CD4-positive, alpha-beta T cell (primary cell): ENCODE measurements around the gene UNC79. TPM values are rescaled to one million over a fixed set of nuclear protein-coding genes. Genes with fewer than 3 reads are reported as not detected.

Source experiments
- ATAC-seq: fragments of 200-7000 bp; cut with Tn5 transposase; one replicate; pipeline ENCODE4 v1.10.0; 2022; ENCODE audit warnings: mild to moderate bottlenecking; ENCODE audit not compliant: poor library complexity
- CTCF ChIA-PET: fragments of 350-600 bp; sonication (Branson Sonifier 250); formaldehyde crosslinking; loops from one replicate; lab custom pipeline; 2021; ENCODE audit warnings: antibody characterized with exemption, inconsistent platforms; lab: Charles Lee
- POLR2A ChIA-PET: fragments of 350-600 bp; sonication (Branson Sonifier 250); formaldehyde crosslinking; loops from one replicate; lab custom pipeline; 2021; ENCODE audit warnings: antibody characterized with exemption, inconsistent platforms; lab: Charles Lee
- DNase-seq, 14 experiments: peaks; one replicate each; pipeline ENCODE4 v3.0.0-alpha.2; 2013 to 2020; ENCODE audit warnings: mixed read lengths in 2 of 14
- H3K27ac ChIP-seq, 2 donors: one replicate each; pipeline versions ENCODE4 v1.5.1 to v1.7.0; 2013; ENCODE audit warnings: low read length in 2 of 2, low read depth in 1 of 2, mild to moderate bottlenecking in 1 of 2
- H3K27me3 ChIP-seq, 2 experiments: 1 replicate in 1 of 2; 2 replicates in 1 of 2; pipeline versions ENCODE4 v1.6.1 to v1.7.0; 2013; ENCODE audit warnings: low read length in 2 of 2, control low read depth in 1 of 2, mild to moderate bottlenecking in 1 of 2, moderate library complexity in 1 of 2; ENCODE audit not compliant: insufficient read depth in 2 of 2, control insufficient read depth in 1 of 2
- H3K36me3 ChIP-seq: one replicate; pipeline ENCODE4 v1.6.1; 2013; ENCODE audit warnings: low read length, control low read depth; ENCODE audit not compliant: insufficient read depth
- H3K4me1 ChIP-seq: one replicate; pipeline ENCODE4 v1.6.1; 2013; ENCODE audit warnings: low read length, control low read depth; ENCODE audit not compliant: insufficient read depth
- H3K4me3 ChIP-seq: one replicate; pipeline ENCODE4 v1.5.1; 2013; ENCODE audit warnings: mild to moderate bottlenecking, low read length, moderate library complexity
- H3K9me3 ChIP-seq, 2 experiments: 1 replicate in 1 of 2; 2 replicates in 1 of 2; pipeline versions ENCODE4 v1.6.1 to v1.7.0; 2013; ENCODE audit warnings: low read length in 2 of 2, mild to moderate bottlenecking in 2 of 2, control low read depth in 1 of 2, moderate library complexity in 1 of 2; ENCODE audit not compliant: control insufficient read depth in 1 of 2, insufficient read depth in 1 of 2
- H3K27ac Mint-ChIP-seq: one replicate; pipeline ENCODE4 v1.8.0; 2020; ENCODE audit warnings: mixed read lengths
- H3K27me3 Mint-ChIP-seq: one replicate; pipeline ENCODE4 v1.8.0; 2021; ENCODE audit warnings: mixed read lengths
- H3K36me3 Mint-ChIP-seq: one replicate; pipeline ENCODE4 v1.8.0; 2021; ENCODE audit warnings: low read depth, mixed read lengths
- H3K4me1 Mint-ChIP-seq: one replicate; pipeline ENCODE4 v1.8.0; 2021; ENCODE audit warnings: low read depth, mixed read lengths
- H3K4me3 Mint-ChIP-seq: one replicate; pipeline ENCODE4 v1.8.0; 2020; ENCODE audit warnings: mild to moderate bottlenecking, mixed read lengths
- H3K9me3 Mint-ChIP-seq: one replicate; pipeline ENCODE4 v1.8.0; 2020; ENCODE audit warnings: mixed read lengths
- CTCF ChIP-seq: fragments of 200-600 bp; IDR thresholded peaks from one replicate; pipeline ENCODE4 v1.8.0; 2022; ENCODE audit warnings: antibody characterized with exemption, mild to moderate bottlenecking
- intact Hi-C, 2 experiments: fragments of 100-400 bp; cut with DNase I in 1 of 2; cut with micrococcal nuclease in 1 of 2; formaldehyde crosslinking; loops; one replicate each; pipeline versions ENCODE4 v1.15.1 to v1.9.0; 2023 to 2025; cut with DNase I, micrococcal nuclease
- total RNA-seq, 174 experiments: library from RNA in 2 of 174; stranded (reverse) in 2 of 174; gene quantifications; one replicate each; pipeline ENCODE4 v1.2.3 and lab custom pipeline; 2021 to 2026

The UNC79 gene
- total RNA-seq, 2 experiments from 2014 or later = not detected

GRCh38 chr14:93723001-93723400, 292.3 kb downstream of the UNC79 start:
- intact Hi-C loops = no loop called here
- Histone ChIP-seq H3K4me3 (no peak overlapping the region), H3K4me1 (no peaks in the 10 kb centered on the region), H3K27me3 (no peaks in the 10 kb centered on the region), H3K36me3 (no peaks in the 10 kb centered on the region), H3K27ac (no peak overlapping the region), H3K9me3 (peaks cover 0 to 10% of the 10 kb centered on the region in 2 experiments)
- CTCF ChIA-PET = no interaction called here
- peaks cover 4% of the 10 kb centered on the region for H3K9me3 Mint-ChIP-seq
- no peak overlapping the region for H3K4me3 Mint-ChIP-seq
- no peak overlapping the region for H3K27ac Mint-ChIP-seq
- no peaks in the 10 kb centered on the region for H3K36me3 Mint-ChIP-seq
- ATAC-seq = no peak
- TF ChIP-seq CTCF = no peak
- peak in 1 of 14 experiments; percentile 11 for DNase-seq
- POLR2A ChIA-PET = no interaction called here
- no peaks in the 10 kb centered on the region for H3K27me3 Mint-ChIP-seq
- H3K4me1 Mint-ChIP-seq = no peaks in the 10 kb centered on the region

GRCh38 chr14:93725002-93725582, 294.4 kb downstream of the UNC79 start:
- ATAC-seq (no peak), DNase-seq (no peak)
- Histone ChIP-seq H3K36me3 (no peaks in the 10 kb centered on the region), H3K27ac (no peak overlapping the region), H3K27me3 (no peaks in the 10 kb centered on the region), H3K9me3 (peaks cover 0 to 10% of the 10 kb centered on the region in 2 experiments), H3K4me3 (no peak overlapping the region), H3K4me1 (no peaks in the 10 kb centered on the region)
- ChIA-PET POLR2A (no interaction called here), CTCF (no interaction called here)
- Mint-ChIP-seq H3K4me3 (no peak overlapping the region), H3K27ac (no peak overlapping the region), H3K36me3 (no peaks in the 10 kb centered on the region), H3K4me1 (no peaks in the 10 kb centered on the region), H3K27me3 (no peaks in the 10 kb centered on the region), H3K9me3 (peaks cover 4% of the 10 kb centered on the region)
- TF ChIP-seq CTCF = no peak
- intact Hi-C loops = no loop called here

- Histone ChIP-seq H3K4me1 (no peaks in the 10 kb centered on the region), H3K27ac (no peak overlapping the region), H3K4me3 (no peak overlapping the region), H3K27me3 (no peaks in the 10 kb centered on the region), H3K36me3 (no peaks in the 10 kb centered on the region), H3K9me3 (peaks cover 0 to 3% of the 10 kb centered on the region in 2 experiments)
- no peaks in the 10 kb centered on the region for H3K4me1 Mint-ChIP-seq
- intact Hi-C loops = no loop called here
- POLR2A ChIA-PET = no interaction called here
- ATAC-seq (no peak), DNase-seq (no peak)
- H3K36me3 Mint-ChIP-seq = no peaks in the 10 kb centered on the region
- no peaks in the 10 kb centered on the region for H3K27me3 Mint-ChIP-seq
- H3K9me3 Mint-ChIP-seq = peaks cover 4% of the 10 kb centered on the region
- no peak overlapping the region for H3K4me3 Mint-ChIP-seq
- CTCF ChIA-PET = no interaction called here
- no peak for TF ChIP-seq CTCF
- H3K27ac Mint-ChIP-seq = no peak overlapping the region
Observed at GRCh38 chr14:93725993-93726392, 295.3 kb downstream of the UNC79 start.
